K562 (cell line): Measurements from ENCODE around the gene SLC22A7. TPM values are rescaled to one million over a fixed set of nuclear protein-coding genes. Genes with fewer than 3 reads are reported as not detected.

Experiments used
- E2F6 ChIP-seq, 2 experiments: IDR thresholded peaks; 2 replicates each; pipeline ENCODE4 v1.6.1; 2011; ENCODE audit warnings: borderline replicate concordance in 1 of 2, control low read depth in 1 of 2, low read depth in 1 of 2, low read length in 1 of 2, mild to moderate bottlenecking in 1 of 2, mixed read lengths in 1 of 2, moderate library complexity in 1 of 2; ENCODE audit not compliant: insufficient read depth in 1 of 2, insufficient read length in 1 of 2, poor library complexity in 1 of 2, severe bottlenecking in 1 of 2; ENCODE audit errors: extremely low read depth in 1 of 2
- EHMT2 ChIP-seq: fragments of 450-650 bp; IDR thresholded peaks from 2 replicates; pipeline ENCODE4 v1.6.1; 2018; ENCODE audit warnings: antibody characterized with exemption
- HBP1 ChIP-seq: fragments of 450-650 bp; formaldehyde crosslinking; IDR thresholded peaks from 2 replicates; pipeline ENCODE4 v1.4.0; 2022; ENCODE audit warnings: missing genetic modification characterization
- TAF15 ChIP-seq: fragments of 200-400 bp; formaldehyde crosslinking; IDR thresholded peaks from 2 replicates; pipeline ENCODE4 v1.6.1; 2017; ENCODE audit warnings: mild to moderate bottlenecking, low read depth, low read length, moderate library complexity
- WHSC1 ChIP-seq: IDR thresholded peaks from one replicate; pipeline ENCODE4 v1.6.1; 2012; ENCODE audit warnings: low read length, control low read depth, inconsistent platforms
- ZNF239 ChIP-seq: fragments of 250-450 bp; sonication (Bioruptor Pico); IDR thresholded peaks from 2 replicates; pipeline ENCODE4 v1.4.0; 2020; ENCODE audit warnings: mild to moderate bottlenecking
- ZNF407 ChIP-seq: fragments of 450-650 bp; IDR thresholded peaks from 2 replicates; pipeline ENCODE4 v1.6.1; 2016; ENCODE audit warnings: low read depth
- ZNF57 ChIP-seq: fragments of 450-650 bp; formaldehyde crosslinking; IDR thresholded peaks from 2 replicates; pipeline ENCODE4 v1.4.0; 2020; ENCODE audit warnings: mild to moderate bottlenecking, moderate library complexity
- polyA plus RNA-seq, 8 experiments: library from polyadenylated mRNA; depleted of rRNA in 4 of 8; stranded (reverse) in 5 of 8; unstranded in 3 of 8; fragments of >200 nt; fragmentation: Nextera tagmentation in 2 of 8; fragmentation: Illumina TruSeq in 1 of 8; extraction: Ambion mirVana in 2 of 8; extraction: Trizol in 1 of 8; gene quantifications; 2 replicates each; pipeline versions ENCODE4 v1.2.1 to v1.2.3, GENCODE V29; 2011 to 2014; ENCODE audit warnings: inconsistent platforms in 1 of 8, missing spikeins in 1 of 8
- total RNA-seq, 7 experiments: library from RNA; depleted of rRNA in 6 of 7; stranded (reverse); fragments of >200 nt in 6 of 7; fragmentation: Illumina TruSeq in 2 of 7; extraction: Trizol in 2 of 7; gene quantifications; 2 replicates each; pipeline versions ENCODE4 v1.2.1 to v1.2.3, GENCODE V29; 2011 to 2021; ENCODE audit warnings: low replicate concordance in 1 of 7
- TF ChIP-seq, protein P1 (sequence below): sonication (generic); formaldehyde crosslinking; IDR thresholded peaks from 2 replicates; pipeline ENCODE4 v1.4.0; 2020; ENCODE audit warnings: mild to moderate bottlenecking, missing genetic modification reagents

Gene SLC22A7
- total and polyA plus RNA-seq, 9 of the 15 experiments (the other 6 are each of a cell fraction or from before 2014, with no cell fraction given): not detected

DNA sequence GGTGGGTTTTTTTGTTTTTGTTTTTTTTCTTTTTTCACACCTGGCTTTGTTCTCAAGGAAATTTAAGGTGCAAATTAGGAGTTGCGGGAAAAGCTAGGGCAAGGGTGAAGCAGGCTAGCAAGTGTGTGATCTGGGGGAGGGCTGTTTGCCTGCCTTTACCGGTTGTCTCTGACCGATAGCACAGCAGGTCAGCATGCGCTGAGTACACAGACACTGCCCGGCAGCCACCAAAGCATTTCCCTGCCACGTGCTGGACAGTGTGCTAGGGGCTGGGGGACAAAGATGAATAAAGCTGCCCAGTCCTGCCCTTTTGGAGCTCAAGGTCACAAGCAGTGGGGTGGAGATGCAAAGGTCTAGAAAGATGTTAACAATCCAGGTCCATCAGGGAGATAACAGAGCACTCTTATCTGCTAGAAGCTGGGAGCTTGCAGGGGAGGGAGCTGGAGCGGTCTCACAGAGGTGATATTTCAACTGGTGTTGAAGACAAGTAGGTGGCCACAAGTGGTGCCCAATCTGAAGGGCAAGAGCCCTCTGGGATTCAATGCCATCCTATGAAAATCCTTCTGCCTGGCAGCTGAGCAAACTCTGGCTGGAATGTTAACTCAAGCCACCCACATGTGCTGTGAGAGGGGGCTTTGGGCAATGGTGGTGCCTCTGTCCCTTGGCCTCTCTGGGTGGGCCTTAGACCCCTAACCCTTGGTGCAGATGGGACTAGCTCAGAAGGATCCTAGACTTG is 30.3 kb upstream of the SLC22A7 start (continued):
- TF ChIP-seq HBP1 (CRISPR knock-in tag) (no peak), E2F6 (IDR thresholded peaks at IDR 0.05; ENCODE audit: borderline replicate concordance in 1 of 2, extremely low read depth in 1 of 2, insufficient read depth in 1 of 2, insufficient read length in 1 of 2, low read depth in 1 of 2, low read length in 1 of 2, poor library complexity in 1 of 2, severe bottlenecking in 1 of 2) (peak; percentile 78 to 90), ZNF239 (no peak), WHSC1 (no peak), EHMT2 (no peak), TAF15 (no peak), ZNF57 (CRISPR knock-in tag) (no peak), ZNF407 (no peak)
- TF ChIP-seq, protein P1, sequence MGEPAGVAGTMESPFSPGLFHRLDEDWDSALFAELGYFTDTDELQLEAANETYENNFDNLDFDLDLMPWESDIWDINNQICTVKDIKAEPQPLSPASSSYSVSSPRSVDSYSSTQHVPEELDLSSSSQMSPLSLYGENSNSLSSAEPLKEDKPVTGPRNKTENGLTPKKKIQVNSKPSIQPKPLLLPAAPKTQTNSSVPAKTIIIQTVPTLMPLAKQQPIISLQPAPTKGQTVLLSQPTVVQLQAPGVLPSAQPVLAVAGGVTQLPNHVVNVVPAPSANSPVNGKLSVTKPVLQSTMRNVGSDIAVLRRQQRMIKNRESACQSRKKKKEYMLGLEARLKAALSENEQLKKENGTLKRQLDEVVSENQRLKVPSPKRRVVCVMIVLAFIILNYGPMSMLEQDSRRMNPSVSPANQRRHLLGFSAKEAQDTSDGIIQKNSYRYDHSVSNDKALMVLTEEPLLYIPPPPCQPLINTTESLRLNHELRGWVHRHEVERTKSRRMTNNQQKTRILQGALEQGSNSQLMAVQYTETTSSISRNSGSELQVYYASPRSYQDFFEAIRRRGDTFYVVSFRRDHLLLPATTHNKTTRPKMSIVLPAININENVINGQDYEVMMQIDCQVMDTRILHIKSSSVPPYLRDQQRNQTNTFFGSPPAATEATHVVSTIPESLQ (CRISPR knock-in tag): no peak
